ENCODE data around the gene ADCY10.

DNA sequence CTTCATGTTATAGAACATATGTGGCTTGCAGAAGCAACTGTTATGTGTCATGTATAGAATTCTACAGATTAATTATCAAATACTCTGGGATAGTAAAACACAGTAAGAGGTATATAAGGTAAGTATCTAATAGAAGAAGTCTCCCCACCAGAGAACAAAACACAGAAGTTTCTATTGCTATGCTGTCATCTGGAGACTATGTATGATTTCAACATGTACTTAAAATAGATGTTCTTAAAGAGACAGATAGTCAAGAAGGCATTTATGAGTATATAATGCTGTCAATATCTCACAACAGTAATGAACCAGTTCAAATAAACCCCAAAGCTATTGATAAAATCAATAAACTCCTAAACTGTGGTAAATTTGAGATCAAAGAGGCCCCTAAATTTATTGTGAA, 8.1 kb upstream of the ADCY10 start:
- TF ChIP-seq, protein P1, sequence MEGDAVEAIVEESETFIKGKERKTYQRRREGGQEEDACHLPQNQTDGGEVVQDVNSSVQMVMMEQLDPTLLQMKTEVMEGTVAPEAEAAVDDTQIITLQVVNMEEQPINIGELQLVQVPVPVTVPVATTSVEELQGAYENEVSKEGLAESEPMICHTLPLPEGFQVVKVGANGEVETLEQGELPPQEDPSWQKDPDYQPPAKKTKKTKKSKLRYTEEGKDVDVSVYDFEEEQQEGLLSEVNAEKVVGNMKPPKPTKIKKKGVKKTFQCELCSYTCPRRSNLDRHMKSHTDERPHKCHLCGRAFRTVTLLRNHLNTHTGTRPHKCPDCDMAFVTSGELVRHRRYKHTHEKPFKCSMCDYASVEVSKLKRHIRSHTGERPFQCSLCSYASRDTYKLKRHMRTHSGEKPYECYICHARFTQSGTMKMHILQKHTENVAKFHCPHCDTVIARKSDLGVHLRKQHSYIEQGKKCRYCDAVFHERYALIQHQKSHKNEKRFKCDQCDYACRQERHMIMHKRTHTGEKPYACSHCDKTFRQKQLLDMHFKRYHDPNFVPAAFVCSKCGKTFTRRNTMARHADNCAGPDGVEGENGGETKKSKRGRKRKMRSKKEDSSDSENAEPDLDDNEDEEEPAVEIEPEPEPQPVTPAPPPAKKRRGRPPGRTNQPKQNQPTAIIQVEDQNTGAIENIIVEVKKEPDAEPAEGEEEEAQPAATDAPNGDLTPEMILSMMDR (conservative IDR thresholded peaks at IDR 0.05; ENCODE audit: low read length): no peak
- TF ChIP-seq EZH2phosphoT487 (IDR thresholded peaks at IDR 0.05; ENCODE audit: borderline replicate concordance, low read depth, low read length): no peak
